SU-DHL-6 (cell line): ENCODE results near the gene GAMT.

Experiments
- EZH2phosphoT487 ChIP-seq: fragments of 200-600 bp; sonication (generic), shearing (Covaris generic); conservative IDR thresholded peaks from 2 replicates; pipeline ENCODE4 v1.6.1; 2018; ENCODE audit warnings: mild to moderate bottlenecking, antibody characterized with exemption, low read length, moderate library complexity, mixed read lengths
- TF ChIP-seq, protein P1 (sequence below): fragments of 200-600 bp; sonication (generic); IDR thresholded peaks from one replicate; pipeline ENCODE4 v1.5.1; 2017; ENCODE audit warnings: antibody characterized with exemption, mild to moderate bottlenecking, low read length, moderate library complexity; ENCODE audit not compliant: insufficient read depth, poor library complexity, severe bottlenecking

- TF ChIP-seq, protein P1, sequence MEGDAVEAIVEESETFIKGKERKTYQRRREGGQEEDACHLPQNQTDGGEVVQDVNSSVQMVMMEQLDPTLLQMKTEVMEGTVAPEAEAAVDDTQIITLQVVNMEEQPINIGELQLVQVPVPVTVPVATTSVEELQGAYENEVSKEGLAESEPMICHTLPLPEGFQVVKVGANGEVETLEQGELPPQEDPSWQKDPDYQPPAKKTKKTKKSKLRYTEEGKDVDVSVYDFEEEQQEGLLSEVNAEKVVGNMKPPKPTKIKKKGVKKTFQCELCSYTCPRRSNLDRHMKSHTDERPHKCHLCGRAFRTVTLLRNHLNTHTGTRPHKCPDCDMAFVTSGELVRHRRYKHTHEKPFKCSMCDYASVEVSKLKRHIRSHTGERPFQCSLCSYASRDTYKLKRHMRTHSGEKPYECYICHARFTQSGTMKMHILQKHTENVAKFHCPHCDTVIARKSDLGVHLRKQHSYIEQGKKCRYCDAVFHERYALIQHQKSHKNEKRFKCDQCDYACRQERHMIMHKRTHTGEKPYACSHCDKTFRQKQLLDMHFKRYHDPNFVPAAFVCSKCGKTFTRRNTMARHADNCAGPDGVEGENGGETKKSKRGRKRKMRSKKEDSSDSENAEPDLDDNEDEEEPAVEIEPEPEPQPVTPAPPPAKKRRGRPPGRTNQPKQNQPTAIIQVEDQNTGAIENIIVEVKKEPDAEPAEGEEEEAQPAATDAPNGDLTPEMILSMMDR, result no peak
- TF ChIP-seq EZH2phosphoT487, result no peak
Observed at GRCh38 chr19:1425902-1426301, 24.6 kb upstream of the GAMT start.
